OCI-LY1 (cell line): ENCODE data around the gene KIRREL3.

Experiments
- EZH2 ChIP-seq: fragments of 200-600 bp; sonication (generic), shearing (Covaris generic); IDR thresholded peaks from 2 replicates; pipeline ENCODE4 v1.8.0; 2017; ENCODE audit warnings: borderline replicate concordance, mixed run types, mild to moderate bottlenecking, antibody characterized with exemption, low read length, moderate library complexity, mixed read lengths
- TF ChIP-seq, protein P1 (sequence below): fragments of 200-600 bp; sonication (generic), shearing (Covaris generic); IDR thresholded peaks from 2 replicates; pipeline ENCODE4 v1.5.1; 2017; ENCODE audit warnings: mild to moderate bottlenecking, antibody characterized with exemption, low read length, moderate library complexity, mixed read lengths

DNA sequence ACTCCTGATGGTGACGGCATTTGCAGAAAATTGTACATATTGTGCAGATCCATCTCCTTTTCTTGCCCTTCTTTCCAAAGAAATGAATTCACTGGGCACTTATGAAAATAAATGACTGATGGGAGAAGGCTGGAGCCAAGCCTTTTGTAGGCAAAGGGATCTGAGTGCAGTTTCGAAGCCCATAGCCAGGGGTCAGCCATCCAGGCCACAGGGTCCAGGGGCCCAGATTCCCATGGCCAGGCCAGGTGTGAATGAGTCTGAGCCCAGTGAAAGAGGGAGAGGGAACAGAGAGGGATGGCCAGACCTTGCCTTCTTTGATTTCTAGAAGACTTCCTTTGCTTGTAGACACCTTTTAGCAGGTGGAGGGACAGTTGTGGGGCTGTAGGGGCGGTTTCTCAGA lies 209.1 kb downstream of the KIRREL3 start:
- TF ChIP-seq, protein P1, sequence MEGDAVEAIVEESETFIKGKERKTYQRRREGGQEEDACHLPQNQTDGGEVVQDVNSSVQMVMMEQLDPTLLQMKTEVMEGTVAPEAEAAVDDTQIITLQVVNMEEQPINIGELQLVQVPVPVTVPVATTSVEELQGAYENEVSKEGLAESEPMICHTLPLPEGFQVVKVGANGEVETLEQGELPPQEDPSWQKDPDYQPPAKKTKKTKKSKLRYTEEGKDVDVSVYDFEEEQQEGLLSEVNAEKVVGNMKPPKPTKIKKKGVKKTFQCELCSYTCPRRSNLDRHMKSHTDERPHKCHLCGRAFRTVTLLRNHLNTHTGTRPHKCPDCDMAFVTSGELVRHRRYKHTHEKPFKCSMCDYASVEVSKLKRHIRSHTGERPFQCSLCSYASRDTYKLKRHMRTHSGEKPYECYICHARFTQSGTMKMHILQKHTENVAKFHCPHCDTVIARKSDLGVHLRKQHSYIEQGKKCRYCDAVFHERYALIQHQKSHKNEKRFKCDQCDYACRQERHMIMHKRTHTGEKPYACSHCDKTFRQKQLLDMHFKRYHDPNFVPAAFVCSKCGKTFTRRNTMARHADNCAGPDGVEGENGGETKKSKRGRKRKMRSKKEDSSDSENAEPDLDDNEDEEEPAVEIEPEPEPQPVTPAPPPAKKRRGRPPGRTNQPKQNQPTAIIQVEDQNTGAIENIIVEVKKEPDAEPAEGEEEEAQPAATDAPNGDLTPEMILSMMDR, result no peak
- TF ChIP-seq EZH2, result no peak
